HG02798 (cell line): Measurements from ENCODE around the gene XRCC4.

Experiments
- ATAC-seq: cut with Tn5 transposase; IDR thresholded peaks from one replicate; pipeline ENCODE4 v1.9.1; 2021; ENCODE audit warnings: mild to moderate bottlenecking; ENCODE audit not compliant: unreplicated experiment, poor library complexity

The XRCC4 gene

GRCh38 chr5:83069096-83069799, 8.1 kb upstream of the XRCC4 start:
- no peak for ATAC-seq

- no peak for ATAC-seq
Observed at GRCh38 chr5:83071286-83072051, 5.9 kb upstream of the XRCC4 start.

DNA sequence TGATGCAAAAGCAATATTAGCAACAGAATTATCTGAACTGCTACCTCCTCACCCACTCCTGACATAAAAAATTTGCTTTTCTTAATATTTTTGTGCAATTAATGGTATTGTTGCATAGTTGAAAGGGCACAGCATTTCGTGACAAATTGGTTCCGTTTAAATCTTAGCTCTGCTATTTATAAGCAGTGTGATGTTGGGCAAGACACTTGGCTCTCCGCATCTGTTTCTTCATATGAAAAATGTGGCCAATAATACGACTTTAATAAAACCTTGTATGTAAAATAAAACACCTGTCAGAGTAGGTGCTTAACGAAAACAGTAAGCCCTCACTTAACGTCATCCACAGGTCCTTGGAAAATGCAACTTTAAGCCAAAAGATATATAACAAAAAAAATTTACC, 4.4 kb upstream of the XRCC4 start:
- ATAC-seq: no peak

DNA sequence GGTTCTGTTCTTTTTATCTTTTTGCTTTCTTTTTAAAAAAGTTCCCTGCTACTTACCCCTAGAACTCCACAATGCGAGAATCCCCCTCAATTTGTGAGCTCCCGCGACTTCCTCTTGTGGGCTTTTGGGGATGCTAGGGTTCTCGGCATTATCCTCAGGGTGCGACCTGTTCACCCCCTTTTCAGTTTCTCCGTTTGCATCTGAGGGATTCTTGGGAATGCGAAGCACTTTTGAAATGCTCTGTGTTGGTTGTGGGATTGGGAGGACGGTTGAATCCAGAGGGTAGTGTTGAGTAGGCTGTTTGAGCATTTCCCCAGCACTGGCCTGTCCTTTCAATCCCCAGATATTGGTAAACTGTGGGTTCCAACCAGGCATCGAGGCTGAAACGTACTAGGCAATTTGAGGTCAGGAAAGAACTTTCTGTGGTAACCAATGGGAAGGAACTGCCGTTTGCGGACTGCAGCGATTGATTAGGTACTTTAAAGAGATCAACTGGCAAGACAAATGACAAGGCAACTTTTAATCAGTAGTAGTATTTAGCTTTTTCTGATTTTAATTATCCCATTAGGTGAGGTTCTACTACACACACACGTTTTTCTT, 415 bp downstream of the XRCC4 start:
- peak; percentile 7 for ATAC-seq

- ATAC-seq: no peak
Observed at GRCh38 chr5:83082750-83083149, 5.4 kb downstream of the XRCC4 start.

- ATAC-seq: no peak
Observed at GRCh38 chr5:83084336-83084735, 7.0 kb downstream of the XRCC4 start.

GRCh38 chr5:83085106-83085505, 7.8 kb downstream of the XRCC4 start:
- ATAC-seq: no peak

DNA sequence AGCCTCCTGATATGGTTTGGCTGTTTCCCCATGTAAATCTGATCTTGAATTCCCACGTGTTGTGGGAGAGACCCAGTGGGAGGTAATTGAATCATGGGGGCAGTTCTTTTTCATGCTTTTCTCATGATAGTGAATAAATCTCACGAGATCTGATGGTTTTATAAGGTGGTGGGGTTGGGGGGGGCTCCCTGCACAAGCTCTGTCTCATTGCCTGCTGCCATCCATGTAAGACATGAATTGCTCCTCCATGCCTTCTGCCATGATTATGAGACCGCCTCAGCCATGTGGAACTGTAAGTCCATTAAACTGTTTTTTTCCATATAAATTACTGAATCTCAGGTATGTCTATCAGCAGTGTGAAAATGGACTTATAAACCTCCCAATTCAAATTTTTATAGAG, 12.8 kb downstream of the XRCC4 start:
- no peak for ATAC-seq

DNA sequence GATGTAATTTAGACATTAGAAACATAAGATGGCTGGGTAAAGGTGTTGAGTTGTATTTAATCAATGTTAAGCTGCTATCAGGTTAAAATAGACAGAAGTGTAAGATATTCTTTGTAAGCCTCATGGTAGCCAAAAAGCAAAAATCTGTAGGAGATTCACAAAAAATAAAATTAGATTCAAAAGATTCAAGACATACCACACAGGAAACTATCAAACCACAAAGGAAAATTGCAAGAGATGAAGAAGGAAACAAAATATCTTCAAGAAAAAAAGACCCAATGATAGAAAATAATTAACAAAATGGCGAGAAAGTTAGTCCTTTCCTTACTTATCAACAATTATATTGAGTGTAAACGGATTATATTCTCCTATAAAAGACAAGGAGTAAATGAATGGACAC, 15.3 kb downstream of the XRCC4 start:
- ATAC-seq: no peak

DNA sequence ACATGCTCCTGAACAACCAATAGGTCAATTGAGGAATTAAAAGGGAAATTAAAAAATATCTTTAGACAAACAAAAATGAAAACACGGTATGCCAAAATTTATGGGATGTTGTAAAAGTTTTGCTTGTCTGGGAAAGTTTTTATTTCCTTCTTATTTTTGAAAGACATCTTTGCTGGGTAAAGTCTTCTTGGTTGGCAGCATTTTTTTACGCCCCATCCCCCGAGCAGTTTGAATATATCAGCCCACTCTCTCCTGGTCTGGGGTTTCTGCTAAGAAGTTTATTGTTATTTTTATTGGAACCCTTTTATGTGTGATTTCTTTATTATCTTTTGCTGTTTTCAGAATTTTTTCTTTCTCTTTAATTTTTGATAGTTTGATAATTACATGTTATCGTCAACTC, 16.3 kb downstream of the XRCC4 start:
- ATAC-seq: no peak

DNA sequence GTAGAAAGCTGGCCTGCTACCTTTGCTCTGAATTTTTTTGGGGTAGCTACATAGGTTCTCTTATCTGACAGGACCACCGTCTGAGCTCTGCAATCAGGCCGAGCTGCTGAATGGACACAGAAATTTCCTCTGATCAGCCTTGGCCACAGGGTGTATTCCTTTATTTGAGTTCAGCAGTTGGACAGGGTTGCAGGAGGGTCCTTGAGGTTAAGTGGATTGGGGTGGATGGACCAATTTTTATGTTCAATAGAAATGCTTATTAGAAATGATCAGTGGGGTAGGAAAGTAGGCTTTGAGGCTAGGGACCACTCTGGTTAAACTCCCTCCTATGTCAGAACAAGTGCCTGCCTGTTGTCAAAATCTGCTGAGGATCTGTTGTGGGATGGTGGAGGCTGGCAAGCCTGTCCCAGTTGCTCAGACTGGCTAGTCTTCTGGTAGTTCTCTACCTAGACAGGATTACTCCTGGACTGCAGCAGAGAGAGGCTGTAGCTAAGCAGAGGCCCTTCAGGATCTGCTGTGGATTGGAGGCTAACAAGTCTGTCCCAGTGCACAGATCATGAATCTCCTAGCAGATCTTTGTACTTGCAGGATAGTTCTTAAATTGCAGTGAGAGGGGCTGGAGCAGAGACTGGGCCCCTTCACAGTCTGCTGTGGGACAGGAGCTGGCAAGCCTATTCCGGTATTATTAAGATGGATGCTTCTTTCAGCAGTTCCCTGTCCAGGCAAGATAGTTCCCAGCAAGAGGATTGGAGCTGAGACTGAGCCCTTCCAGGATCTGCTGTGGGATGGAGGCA, 18.0 kb downstream of the XRCC4 start:
- ATAC-seq: no peak

DNA sequence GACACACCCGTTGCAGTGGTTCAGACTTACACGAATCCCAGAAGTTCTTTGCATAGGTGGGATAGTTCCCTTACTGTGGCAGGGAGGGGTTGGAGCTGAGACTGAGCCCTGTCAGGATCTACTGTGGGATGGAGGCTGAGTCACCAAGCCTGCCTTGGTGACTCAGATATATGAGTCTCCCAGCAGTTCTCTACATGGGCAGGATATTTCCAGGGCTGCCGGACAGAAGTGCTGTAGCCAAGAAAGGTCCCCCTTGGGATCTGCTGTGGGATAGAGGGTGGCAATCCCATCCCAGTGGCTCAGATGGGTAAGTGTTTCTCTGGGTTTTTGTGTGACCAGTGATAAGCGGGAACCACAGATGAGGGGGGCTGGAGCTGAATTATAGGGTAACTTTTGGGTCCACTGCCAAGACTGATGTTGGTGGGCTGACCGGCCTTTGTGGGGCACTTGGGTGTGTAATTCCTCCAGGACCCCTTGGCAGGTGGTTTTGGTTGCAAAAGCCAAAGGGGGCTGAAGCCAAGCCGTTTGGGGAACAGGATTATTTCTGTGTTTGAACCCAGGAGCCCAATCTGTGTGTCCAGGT, 18.7 kb downstream of the XRCC4 start:
- no peak for ATAC-seq

DNA sequence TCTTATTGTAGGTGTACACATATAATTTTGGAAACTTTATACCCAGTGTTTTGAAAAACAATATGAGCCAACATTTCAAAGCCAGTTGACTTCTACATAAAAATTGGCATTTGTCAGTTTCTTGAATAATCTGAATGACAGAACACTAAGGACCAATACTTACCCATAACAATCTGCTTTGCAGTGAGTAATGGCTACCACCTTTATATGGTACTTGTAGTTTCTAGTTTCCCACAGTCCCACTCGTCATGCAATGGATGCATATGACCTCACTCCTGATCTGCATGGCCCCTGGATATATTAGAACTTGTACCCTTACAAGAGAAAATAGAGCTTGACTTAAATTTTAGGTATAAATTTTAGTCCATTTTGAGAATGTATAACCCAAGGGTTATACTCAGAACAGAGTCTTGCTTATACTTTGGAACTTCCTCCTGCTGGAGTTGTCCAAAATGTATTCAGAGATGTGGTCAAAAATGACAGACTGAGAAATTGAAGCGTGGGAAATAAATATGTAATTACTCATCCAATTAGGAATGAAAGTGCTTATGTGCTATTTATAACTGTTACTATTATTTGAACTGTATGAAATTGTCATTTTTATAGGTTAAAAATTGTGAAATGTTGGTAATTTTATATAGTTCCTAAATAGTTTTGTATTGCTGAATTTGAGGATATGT, 19.5 kb downstream of the XRCC4 start:
- ATAC-seq: no peak

DNA sequence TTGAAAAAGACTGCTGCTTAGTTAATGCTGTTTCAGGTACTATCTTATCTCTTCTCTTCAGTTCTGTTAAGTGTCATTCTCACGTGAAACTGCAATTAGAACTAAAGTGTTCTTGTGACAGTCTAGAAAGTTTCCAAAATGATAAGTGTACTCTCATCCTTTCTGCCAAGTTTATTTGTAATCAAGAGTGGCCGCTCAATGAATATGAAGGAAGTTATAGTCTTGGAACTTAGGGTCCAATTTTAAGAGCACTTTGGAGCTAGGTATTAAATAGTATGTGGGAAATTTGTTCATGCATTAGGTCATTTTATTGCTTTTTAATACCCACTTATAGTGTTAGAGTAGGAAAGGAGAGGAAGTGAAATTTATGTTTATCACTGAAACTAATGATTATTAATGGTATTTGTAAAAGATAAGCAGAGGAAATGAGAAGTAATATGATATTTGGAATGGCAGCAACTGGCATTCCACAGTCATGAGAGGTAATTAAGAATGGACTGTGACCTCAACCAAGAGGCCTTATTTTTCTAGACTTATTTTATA, 20.4 kb downstream of the XRCC4 start:
- ATAC-seq: no peak

DNA sequence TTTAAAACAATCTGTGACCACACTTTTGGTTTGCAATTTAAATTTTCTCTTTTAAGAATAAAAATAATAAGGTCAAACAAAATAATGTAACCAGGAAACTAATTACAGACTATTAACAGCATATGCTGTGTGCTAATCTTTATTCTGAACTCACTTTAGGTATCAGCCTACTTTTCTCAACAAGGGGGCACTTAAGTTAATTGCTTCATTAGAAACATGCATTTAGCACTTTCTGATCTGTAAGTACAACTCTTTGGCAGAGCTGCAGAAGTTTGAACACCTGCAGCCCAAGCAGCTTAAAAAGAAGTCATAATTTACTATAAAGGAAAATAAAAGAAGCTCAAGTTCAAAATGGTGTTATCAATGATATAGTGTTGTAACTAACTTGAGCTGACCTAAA, 21.7 kb downstream of the XRCC4 start:
- ATAC-seq: no peak

DNA sequence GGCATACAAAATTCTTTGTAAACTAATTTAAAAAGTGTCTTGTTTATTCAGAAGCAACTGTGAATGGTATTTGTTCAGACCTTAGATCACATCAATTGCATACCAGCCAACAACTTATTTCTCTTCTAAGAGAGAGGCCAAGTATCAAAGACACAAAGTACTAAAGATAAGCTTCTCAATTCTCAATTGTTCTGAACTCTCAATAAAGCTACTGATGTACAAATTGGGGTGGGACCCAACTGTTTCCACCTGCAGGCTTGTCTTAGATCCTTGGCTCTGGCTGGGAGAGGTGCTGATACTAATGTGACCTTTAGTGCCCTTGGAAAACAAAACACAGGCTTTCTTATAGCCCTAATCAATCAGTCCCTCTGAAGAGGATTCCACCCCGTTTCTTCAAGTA, 22.1 kb downstream of the XRCC4 start:
- ATAC-seq: no peak

GRCh38 chr5:83101514-83101913, 24.2 kb downstream of the XRCC4 start:
- ATAC-seq: no peak

- ATAC-seq: no peak
Observed at GRCh38 chr5:83102364-83102980, 25.1 kb downstream of the XRCC4 start.

DNA sequence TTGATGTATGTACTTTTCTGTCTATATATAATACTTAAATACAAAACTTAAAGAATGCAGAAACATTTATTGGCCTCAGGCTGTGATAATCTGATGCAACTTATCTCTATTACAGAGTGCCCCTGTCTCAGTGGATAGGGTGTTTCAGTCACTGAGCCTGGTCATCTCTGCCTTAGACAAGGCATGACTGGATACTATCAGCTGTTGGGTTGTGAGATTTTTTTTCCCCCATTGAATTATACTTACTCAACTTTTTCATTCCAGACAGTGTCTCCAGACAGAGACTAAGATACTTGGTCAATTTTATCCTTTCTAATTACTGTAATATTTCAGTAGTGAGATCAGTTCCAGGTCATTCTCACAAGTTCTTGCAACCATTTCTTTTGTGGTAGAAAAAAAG, 26.7 kb downstream of the XRCC4 start:
- ATAC-seq: no peak
